Mucosa of rectum (tissue), 2 donors: ENCODE measurements around the gene MTHFD2.
"Not testable (repeated sequence)": the region's sequence is repeated elsewhere in the genome, so short reads cannot be mapped to it uniquely, and the experiment has no call there.

ENCODE experiments used
- H3K27ac ChIP-seq, 2 donors: one replicate each; pipeline ENCODE4 v1.7.0; 2013; ENCODE audit warnings: inconsistent platforms in 2 of 2, low read depth in 2 of 2, low read length in 2 of 2
- H3K27me3 ChIP-seq, 2 donors: one replicate each; pipeline ENCODE4 v1.7.0; 2013; ENCODE audit warnings: low read length in 2 of 2; ENCODE audit not compliant: control insufficient read depth in 2 of 2, insufficient read depth in 2 of 2
- H3K36me3 ChIP-seq, 2 donors: one replicate each; pipeline ENCODE4 v1.7.0; 2013; ENCODE audit warnings: low read length in 2 of 2; ENCODE audit not compliant: control insufficient read depth in 2 of 2, insufficient read depth in 2 of 2
- H3K4me1 ChIP-seq, 2 donors: one replicate each; pipeline ENCODE4 v1.7.0; 2013; ENCODE audit warnings: low read length in 2 of 2, mild to moderate bottlenecking in 1 of 2; ENCODE audit not compliant: control insufficient read depth in 2 of 2, insufficient read depth in 2 of 2
- H3K4me3 ChIP-seq, 2 donors: one replicate each; pipeline ENCODE4 v1.7.0; 2013; ENCODE audit warnings: low read length in 2 of 2
- H3K9ac ChIP-seq, 2 donors: one replicate each; pipeline ENCODE4 v1.7.0; 2013; ENCODE audit warnings: low read length in 2 of 2, low read depth in 1 of 2, mild to moderate bottlenecking in 1 of 2
- H3K9me3 ChIP-seq, 2 donors: one replicate each; pipeline ENCODE4 v1.7.0; 2013; ENCODE audit warnings: low read length in 2 of 2; ENCODE audit not compliant: control insufficient read depth in 2 of 2
- donor health status: healthy.
- donor health status: Normal muscosa, but diverticular disease.

The MTHFD2 gene

DNA sequence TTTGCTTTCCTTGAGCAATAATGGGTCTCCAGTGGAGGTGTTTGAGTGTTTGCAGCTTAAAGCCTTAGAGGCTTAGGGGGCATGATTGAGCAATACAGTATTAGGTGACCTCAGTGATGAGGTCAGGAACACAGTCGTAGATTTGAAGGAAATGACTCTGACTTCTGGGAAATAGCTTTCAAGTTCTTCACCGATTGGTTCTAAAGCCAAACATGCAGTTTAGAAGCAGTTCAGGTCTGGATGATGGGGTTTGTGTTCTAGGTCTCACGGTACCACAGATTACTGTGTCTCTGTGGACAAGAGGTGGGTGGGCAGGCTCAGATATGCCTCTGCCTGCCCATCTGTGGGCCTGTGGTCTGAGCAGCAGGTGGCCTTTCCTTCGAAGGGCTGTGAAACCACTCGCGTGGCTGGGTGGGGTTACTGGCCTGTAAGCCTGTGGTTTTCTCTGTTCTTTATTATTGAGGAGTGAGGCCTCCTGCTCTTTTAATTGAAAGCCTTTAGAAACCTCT lies 7.8 kb downstream of the MTHFD2 start:
- Histone ChIP-seq H3K27me3 (no peaks in the 10 kb centered on the region), H3K9ac (peak overlapping the region; percentile 25 to 58), H3K9me3 (no peaks in the 10 kb centered on the region), H3K4me1 (peaks cover 21 to 25% of the 10 kb centered on the region in 2 donors), H3K27ac (peak overlapping the region; percentile 76 to 78), H3K4me3 (peak overlapping the region in 1 of 2 donors; percentile 34), H3K36me3 (peaks cover 14 to 19% of the 10 kb centered on the region in 2 donors)

GRCh38 chr2:74212702-74213410 lies 14.4 kb downstream of the MTHFD2 start:
- no peak overlapping the region for H3K27ac ChIP-seq
- H3K4me1 ChIP-seq, result no peaks in the 10 kb centered on the region
- H3K27me3 ChIP-seq, result no peaks in the 10 kb centered on the region
- H3K4me3 ChIP-seq, result no peak overlapping the region
- no peak overlapping the region for H3K9ac ChIP-seq
- H3K36me3 ChIP-seq, result peaks cover 26 to 44% of the 10 kb centered on the region in 2 donors
- H3K9me3 ChIP-seq, result no peaks in the 10 kb centered on the region

DNA sequence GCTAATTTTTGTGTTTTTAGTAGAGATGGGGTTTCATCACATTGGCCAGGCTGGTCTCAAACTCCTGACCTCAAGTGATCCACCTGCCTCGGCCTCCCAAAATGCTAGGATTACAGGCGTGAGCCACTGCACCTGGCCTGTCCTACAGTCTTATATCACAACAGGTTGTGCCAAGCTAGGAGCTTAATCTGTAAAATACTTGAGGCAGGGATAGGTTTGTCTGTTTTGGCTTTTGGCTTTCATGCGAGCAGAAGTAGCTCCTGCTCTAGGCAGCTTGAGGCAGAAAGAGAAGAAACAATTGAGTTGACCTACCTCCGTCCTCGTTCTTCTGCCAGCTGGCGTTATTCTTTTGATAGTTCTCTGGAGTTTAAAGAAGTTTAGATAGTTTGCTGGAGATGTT lies 17.4 kb downstream of the MTHFD2 start:
- H3K36me3 ChIP-seq, result peaks cover 18 to 29% of the 10 kb centered on the region in 2 donors
- H3K4me3 ChIP-seq, H3K9me3 ChIP-seq, H3K27ac ChIP-seq, H3K27me3 ChIP-seq, H3K9ac ChIP-seq, H3K4me1 ChIP-seq: not testable (repeated sequence)

DNA sequence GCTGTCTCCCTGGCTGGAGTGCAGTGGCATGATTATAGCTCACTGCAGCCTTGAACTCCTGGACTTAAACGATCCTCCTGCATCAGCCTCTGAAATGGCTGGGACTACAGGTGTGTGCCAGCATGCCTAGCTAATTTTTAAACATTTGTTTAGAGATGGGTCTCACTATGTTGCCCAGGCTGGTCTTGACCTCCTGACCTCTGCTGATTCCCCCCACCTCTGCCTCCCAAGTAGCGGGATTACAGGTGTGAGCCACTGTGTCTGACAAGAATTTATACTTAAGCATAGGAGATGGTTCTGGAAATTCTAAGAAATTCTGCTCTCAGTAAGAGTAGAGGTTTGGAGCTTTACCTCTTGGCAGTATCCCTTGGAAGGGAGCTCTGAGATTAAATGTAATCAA lies 18.2 kb downstream of the MTHFD2 start:
- Histone ChIP-seq H3K36me3 (peaks cover 13 to 28% of the 10 kb centered on the region in 2 donors), H3K9ac (no peak overlapping the region), H3K27me3 (no peaks in the 10 kb centered on the region), H3K4me1 (no peaks in the 10 kb centered on the region), H3K27ac (no peak overlapping the region), H3K9me3 (no peaks in the 10 kb centered on the region), H3K4me3 (no peak overlapping the region)

DNA sequence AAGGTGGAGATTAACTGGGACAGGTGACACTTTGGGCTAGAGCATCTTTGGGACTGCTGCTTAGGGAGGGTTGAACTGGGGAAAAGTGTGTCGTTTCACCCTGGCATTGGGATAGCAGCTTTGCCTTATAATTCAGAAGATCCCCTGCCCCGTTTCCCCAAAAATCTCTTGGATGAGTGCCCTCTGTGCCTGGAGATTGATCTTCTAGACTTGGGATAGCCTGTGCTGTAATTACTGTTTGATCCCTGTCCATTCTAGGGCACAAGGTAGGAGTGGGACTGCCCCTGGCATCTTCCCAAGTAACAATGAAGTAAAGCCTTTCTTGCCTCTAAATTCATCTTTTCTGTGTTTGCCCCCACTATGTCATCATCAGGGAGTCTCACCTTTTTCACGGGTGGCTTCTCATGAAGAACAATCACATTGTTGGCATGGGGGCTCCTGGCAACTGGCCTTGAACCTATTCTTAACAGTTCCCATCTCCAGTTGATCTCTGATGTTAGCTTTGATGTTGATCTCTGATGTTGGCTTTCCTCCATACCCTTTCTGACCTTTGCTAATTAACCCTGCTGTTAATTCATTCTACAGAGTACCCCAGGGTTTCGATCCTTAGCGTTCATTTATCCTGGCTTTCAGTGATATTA lies 21.6 kb downstream of the MTHFD2 start:
- no peaks in the 10 kb centered on the region for H3K9me3 ChIP-seq
- H3K4me3 ChIP-seq, result no peak overlapping the region
- H3K27me3 ChIP-seq, result no peaks in the 10 kb centered on the region
- no peaks in the 10 kb centered on the region for H3K4me1 ChIP-seq
- peaks cover 3 to 11% of the 10 kb centered on the region in 2 donors for H3K36me3 ChIP-seq
- no peak overlapping the region for H3K9ac ChIP-seq
- no peak overlapping the region for H3K27ac ChIP-seq

- no peak overlapping the region for H3K27ac ChIP-seq
- peaks cover 0 to 6% of the 10 kb centered on the region in 2 donors for H3K36me3 ChIP-seq
- no peak overlapping the region for H3K4me3 ChIP-seq
- no peaks in the 10 kb centered on the region for H3K27me3 ChIP-seq
- H3K4me1 ChIP-seq, result no peaks in the 10 kb centered on the region
- no peaks in the 10 kb centered on the region for H3K9me3 ChIP-seq
- H3K9ac ChIP-seq, result no peak overlapping the region
These were observed 22.7 kb downstream of the MTHFD2 start for GRCh38 chr2:74221091-74221490.

- Histone ChIP-seq H3K4me3 (no peak overlapping the region), H3K4me1 (no peaks in the 10 kb centered on the region), H3K36me3 (peaks cover 0 to 6% of the 10 kb centered on the region in 2 donors), H3K9ac (no peak overlapping the region), H3K27me3 (no peaks in the 10 kb centered on the region), H3K27ac (no peak overlapping the region), H3K9me3 (no peaks in the 10 kb centered on the region)
These were observed 23.3 kb downstream of the MTHFD2 start for GRCh38 chr2:74221604-74222299.

- Histone ChIP-seq H3K4me1 (no peaks in the 10 kb centered on the region), H3K36me3 (peaks cover 0 to 3% of the 10 kb centered on the region in 2 donors)
These were observed 23.9 kb downstream of the MTHFD2 start for GRCh38 chr2:74222300-74222650.

DNA sequence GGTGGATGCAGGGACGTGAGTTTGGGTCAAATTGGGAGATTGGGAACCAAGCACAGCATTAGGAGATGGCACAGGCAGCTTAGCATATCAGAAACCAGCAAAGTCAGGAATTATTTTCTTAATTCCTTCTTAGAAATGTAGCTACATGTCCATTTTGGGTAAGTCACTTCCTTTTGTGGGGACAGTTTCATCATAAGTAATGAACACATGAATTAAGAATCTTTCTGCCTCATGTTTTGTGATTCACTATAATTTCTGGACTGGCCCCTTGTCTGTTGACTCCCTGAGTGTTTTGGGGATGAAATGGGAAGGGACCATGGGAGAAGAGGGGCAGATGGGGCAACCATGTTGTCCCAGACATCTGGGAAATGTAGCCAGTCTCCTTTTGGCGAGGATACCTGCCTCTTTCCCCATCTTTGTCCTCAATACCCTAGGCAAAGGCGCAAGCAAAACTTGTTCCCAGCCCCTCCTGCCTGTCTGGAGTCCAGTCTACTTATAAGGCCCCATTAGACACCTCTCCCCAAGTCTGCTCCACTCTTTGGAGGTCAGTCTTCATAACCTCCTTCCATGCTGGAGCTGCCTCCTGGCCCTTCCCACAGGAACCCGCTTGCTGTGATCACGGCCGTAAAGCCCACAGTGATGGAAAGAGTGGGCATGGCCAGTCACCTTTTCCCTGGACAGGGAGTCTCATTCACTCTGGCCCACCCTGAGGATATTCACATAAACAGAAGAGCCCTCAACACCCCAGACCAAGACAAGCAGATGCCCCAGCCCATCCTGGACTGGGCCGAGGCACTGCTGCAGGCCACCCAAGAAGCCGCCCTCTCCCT lies 25.7 kb downstream of the MTHFD2 start:
- Histone ChIP-seq H3K9ac (no peak overlapping the region), H3K27ac (no peak overlapping the region), H3K4me1 (no peaks in the 10 kb centered on the region), H3K9me3 (no peaks in the 10 kb centered on the region), H3K27me3 (no peaks in the 10 kb centered on the region), H3K4me3 (no peak overlapping the region), H3K36me3 (peaks cover 0 to 3% of the 10 kb centered on the region in 2 donors)

More at GRCh38 chr2:74222300-74222650, 23.9 kb downstream of the MTHFD2 start:
- Histone ChIP-seq H3K27ac (no peak overlapping the region), H3K9ac (no peak overlapping the region), H3K9me3 (no peaks in the 10 kb centered on the region), H3K4me3 (no peak overlapping the region), H3K27me3 (no peaks in the 10 kb centered on the region)
